ENCODE measurements around the gene YKT6. TPM values are rescaled to one million over a fixed set of nuclear protein-coding genes. Genes with fewer than 3 reads are reported as not detected.

The YKT6 gene
- total and polyA plus RNA-seq, 2 experiments from 2014 or later, result 75.7 to 86.9 TPM

- TF ChIP-seq EZH2 (IDR thresholded peaks at IDR 0.05; ENCODE audit: borderline replicate concordance) (no peak), EZH2phosphoT487 (IDR thresholded peaks at IDR 0.05; ENCODE audit: low read depth, severe bottlenecking, unreplicated experiment) (no peak)
- TF ChIP-seq, protein P1, sequence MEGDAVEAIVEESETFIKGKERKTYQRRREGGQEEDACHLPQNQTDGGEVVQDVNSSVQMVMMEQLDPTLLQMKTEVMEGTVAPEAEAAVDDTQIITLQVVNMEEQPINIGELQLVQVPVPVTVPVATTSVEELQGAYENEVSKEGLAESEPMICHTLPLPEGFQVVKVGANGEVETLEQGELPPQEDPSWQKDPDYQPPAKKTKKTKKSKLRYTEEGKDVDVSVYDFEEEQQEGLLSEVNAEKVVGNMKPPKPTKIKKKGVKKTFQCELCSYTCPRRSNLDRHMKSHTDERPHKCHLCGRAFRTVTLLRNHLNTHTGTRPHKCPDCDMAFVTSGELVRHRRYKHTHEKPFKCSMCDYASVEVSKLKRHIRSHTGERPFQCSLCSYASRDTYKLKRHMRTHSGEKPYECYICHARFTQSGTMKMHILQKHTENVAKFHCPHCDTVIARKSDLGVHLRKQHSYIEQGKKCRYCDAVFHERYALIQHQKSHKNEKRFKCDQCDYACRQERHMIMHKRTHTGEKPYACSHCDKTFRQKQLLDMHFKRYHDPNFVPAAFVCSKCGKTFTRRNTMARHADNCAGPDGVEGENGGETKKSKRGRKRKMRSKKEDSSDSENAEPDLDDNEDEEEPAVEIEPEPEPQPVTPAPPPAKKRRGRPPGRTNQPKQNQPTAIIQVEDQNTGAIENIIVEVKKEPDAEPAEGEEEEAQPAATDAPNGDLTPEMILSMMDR (IDR thresholded peaks at IDR 0.05; ENCODE audit: poor library complexity), result no peak
- Histone ChIP-seq H3K9me2 (replicated peaks; ENCODE audit: insufficient read depth) (no peaks in the 10 kb centered on the region), H3K4me2 (no peak overlapping the region), H3K4me1 (ENCODE audit: insufficient read depth) (no peaks in the 10 kb centered on the region), H2AFZ (no peak overlapping the region), H3K79me2 (no peaks in the 10 kb centered on the region), H4K20me1 (ENCODE audit: insufficient read depth, poor library complexity, severe bottlenecking) (no peaks in the 10 kb centered on the region), H3K27ac (no peak overlapping the region), H3K9me3 (ENCODE audit: low read depth) (no peaks in the 10 kb centered on the region), H3K4me3 (no peak overlapping the region), H3K27me3 (no peaks in the 10 kb centered on the region), H3K36me3 (replicated peaks; ENCODE audit: insufficient read depth, low read depth) (no peaks in the 10 kb centered on the region)
- no peak for DNase-seq (ENCODE audit: low spot score)
- 89% methylated on average over 10 of the region's 10 CpGs for WGBS (ENCODE audit: low lambda C conversion rate, missing lambda C conversion rate)
Measured at GRCh38 chr7:44251269-44251668, 50.5 kb downstream of the YKT6 start.

GRCh38 chr7:44251881-44252280 lies 51.1 kb downstream of the YKT6 start:
- TF ChIP-seq EZH2phosphoT487 (IDR thresholded peaks at IDR 0.05; ENCODE audit: low read depth, severe bottlenecking, unreplicated experiment) (no peak), EZH2 (IDR thresholded peaks at IDR 0.05; ENCODE audit: borderline replicate concordance) (no peak)
- TF ChIP-seq, protein P1 (IDR thresholded peaks at IDR 0.05; ENCODE audit: poor library complexity), result no peak
- H3K4me1 ChIP-seq (ENCODE audit: insufficient read depth), result no peaks in the 10 kb centered on the region
- no peak overlapping the region for H2AFZ ChIP-seq
- no peak for DNase-seq (ENCODE audit: low spot score)
- 92% methylated on average over 12 of the region's 12 CpGs for WGBS (ENCODE audit: low lambda C conversion rate, missing lambda C conversion rate)
- no peaks in the 10 kb centered on the region for H3K36me3 ChIP-seq (replicated peaks; ENCODE audit: insufficient read depth, low read depth)
- H3K9me3 ChIP-seq (ENCODE audit: low read depth), result no peaks in the 10 kb centered on the region
- no peak overlapping the region for H3K4me2 ChIP-seq
- H4K20me1 ChIP-seq (ENCODE audit: insufficient read depth, poor library complexity, severe bottlenecking), result no peaks in the 10 kb centered on the region
- H3K79me2 ChIP-seq, result no peaks in the 10 kb centered on the region
- no peak overlapping the region for H3K27ac ChIP-seq
- no peaks in the 10 kb centered on the region for H3K9me2 ChIP-seq (replicated peaks; ENCODE audit: insufficient read depth)
- H3K27me3 ChIP-seq, result no peaks in the 10 kb centered on the region
- H3K4me3 ChIP-seq, result no peak overlapping the region

GRCh38 chr7:44256459-44256858 lies 55.7 kb downstream of the YKT6 start:
- Histone ChIP-seq H2AFZ (no peak overlapping the region), H3K9me3 (ENCODE audit: low read depth) (no peaks in the 10 kb centered on the region), H3K27ac (no peak overlapping the region), H3K79me2 (no peaks in the 10 kb centered on the region), H3K4me2 (no peak overlapping the region), H3K4me3 (no peak overlapping the region), H4K20me1 (ENCODE audit: insufficient read depth, poor library complexity, severe bottlenecking) (no peaks in the 10 kb centered on the region), H3K27me3 (no peaks in the 10 kb centered on the region), H3K4me1 (ENCODE audit: insufficient read depth) (peaks cover 20% of the 10 kb centered on the region), H3K36me3 (replicated peaks; ENCODE audit: insufficient read depth, low read depth) (no peaks in the 10 kb centered on the region), H3K9me2 (replicated peaks; ENCODE audit: insufficient read depth) (no peaks in the 10 kb centered on the region)
- 90% methylated on average over 5 of the region's 5 CpGs for WGBS (ENCODE audit: low lambda C conversion rate, missing lambda C conversion rate)
- DNase-seq (ENCODE audit: low spot score), result no peak
- TF ChIP-seq EZH2phosphoT487 (IDR thresholded peaks at IDR 0.05; ENCODE audit: low read depth, severe bottlenecking, unreplicated experiment) (no peak), EZH2 (IDR thresholded peaks at IDR 0.05; ENCODE audit: borderline replicate concordance) (no peak)
- TF ChIP-seq, protein P1 (IDR thresholded peaks at IDR 0.05; ENCODE audit: poor library complexity), result no peak

DNA sequence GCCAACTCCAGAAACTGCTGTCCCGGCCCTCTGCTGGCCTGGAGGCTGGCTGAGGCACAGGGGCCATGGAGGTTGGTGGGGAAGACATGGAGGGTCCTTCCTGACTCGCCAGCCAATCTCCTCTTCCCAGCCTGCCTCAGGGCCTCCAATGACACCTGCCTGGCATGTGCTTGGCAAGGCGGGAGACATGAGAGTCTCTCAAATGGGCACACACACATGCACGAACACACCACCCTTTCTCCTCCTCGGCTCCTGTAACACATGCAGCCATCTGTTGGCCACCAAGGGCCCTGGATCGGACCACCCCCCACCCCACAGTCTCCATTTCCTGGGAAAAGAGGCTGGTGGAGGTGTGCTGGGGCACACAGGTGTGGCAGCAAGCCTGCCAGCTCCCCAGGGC lies 56.4 kb downstream of the YKT6 start:
- H3K4me1 ChIP-seq (ENCODE audit: insufficient read depth), result peaks cover 20% of the 10 kb centered on the region
- no peak for DNase-seq (ENCODE audit: low spot score)
- H3K27me3 ChIP-seq, result no peaks in the 10 kb centered on the region
- no peaks in the 10 kb centered on the region for H4K20me1 ChIP-seq (ENCODE audit: insufficient read depth, poor library complexity, severe bottlenecking)
- no peaks in the 10 kb centered on the region for H3K79me2 ChIP-seq
- H3K9me3 ChIP-seq (ENCODE audit: low read depth), result no peaks in the 10 kb centered on the region
- no peak for TF ChIP-seq EZH2phosphoT487 (IDR thresholded peaks at IDR 0.05; ENCODE audit: low read depth, severe bottlenecking, unreplicated experiment)
- TF ChIP-seq, protein P1 (IDR thresholded peaks at IDR 0.05; ENCODE audit: poor library complexity), result no peak
- no peak for TF ChIP-seq EZH2 (IDR thresholded peaks at IDR 0.05; ENCODE audit: borderline replicate concordance)
- H3K4me2 ChIP-seq, result no peak overlapping the region
- H2AFZ ChIP-seq, result no peak overlapping the region
- H3K27ac ChIP-seq, result peak overlapping the region; percentile 79
- H3K4me3 ChIP-seq, result no peak overlapping the region
- WGBS (ENCODE audit: low lambda C conversion rate, missing lambda C conversion rate), result 94% methylated on average over 6 of the region's 6 CpGs
- no peaks in the 10 kb centered on the region for H3K9me2 ChIP-seq (replicated peaks; ENCODE audit: insufficient read depth)
- no peaks in the 10 kb centered on the region for H3K36me3 ChIP-seq (replicated peaks; ENCODE audit: insufficient read depth, low read depth)
